IMR-90 (cell line): ENCODE data around the gene NOM1.

Source experiments
- BHLHE40 ChIP-seq: fragments of 150-350 bp; IDR thresholded peaks from 2 replicates; pipeline ENCODE4 v1.6.1; 2016; ENCODE audit warnings: mild to moderate bottlenecking, low read depth, low read length
- MXI1 ChIP-seq: IDR thresholded peaks from 2 replicates; pipeline ENCODE4 v1.6.1; 2012; ENCODE audit warnings: low read depth, mild to moderate bottlenecking, low read length, moderate library complexity, borderline replicate concordance
- NFE2L2 ChIP-seq: fragments of 150-350 bp; IDR thresholded peaks from 2 replicates; pipeline ENCODE4 v1.6.1; 2016; ENCODE audit warnings: low read depth, mild to moderate bottlenecking, low read length
- POLR2A ChIP-seq: IDR thresholded peaks from 2 replicates; pipeline ENCODE4 v1.6.1; 2012; ENCODE audit warnings: mild to moderate bottlenecking, low read depth, low read length
- RAD21 ChIP-seq: IDR thresholded peaks from 2 replicates; pipeline ENCODE4 v1.6.1; 2012; ENCODE audit warnings: low read length, improper control_type of control experiment
- RFX5 ChIP-seq: IDR thresholded peaks from 2 replicates; pipeline ENCODE4 v1.8.0; 2012; ENCODE audit warnings: low read depth, mild to moderate bottlenecking, low read length, moderate library complexity
- SMC3 ChIP-seq: fragments of 150-350 bp; IDR thresholded peaks from 2 replicates; pipeline ENCODE4 v1.6.1; 2016; ENCODE audit warnings: low read depth, mild to moderate bottlenecking, antibody characterized with exemption, low read length, moderate library complexity
- TF ChIP-seq, protein P1 (sequence below): conservative IDR thresholded peaks from 2 replicates; pipeline ENCODE4 v1.5.1; 2012; ENCODE audit warnings: mild to moderate bottlenecking, low read depth, low read length, improper control_type of control experiment
- TF ChIP-seq, protein P2 (sequence below): fragments of 150-350 bp; IDR thresholded peaks from 2 replicates; pipeline ENCODE4 v1.6.1; 2017; ENCODE audit warnings: mild to moderate bottlenecking, antibody characterized with exemption, low read length, low read depth

DNA sequence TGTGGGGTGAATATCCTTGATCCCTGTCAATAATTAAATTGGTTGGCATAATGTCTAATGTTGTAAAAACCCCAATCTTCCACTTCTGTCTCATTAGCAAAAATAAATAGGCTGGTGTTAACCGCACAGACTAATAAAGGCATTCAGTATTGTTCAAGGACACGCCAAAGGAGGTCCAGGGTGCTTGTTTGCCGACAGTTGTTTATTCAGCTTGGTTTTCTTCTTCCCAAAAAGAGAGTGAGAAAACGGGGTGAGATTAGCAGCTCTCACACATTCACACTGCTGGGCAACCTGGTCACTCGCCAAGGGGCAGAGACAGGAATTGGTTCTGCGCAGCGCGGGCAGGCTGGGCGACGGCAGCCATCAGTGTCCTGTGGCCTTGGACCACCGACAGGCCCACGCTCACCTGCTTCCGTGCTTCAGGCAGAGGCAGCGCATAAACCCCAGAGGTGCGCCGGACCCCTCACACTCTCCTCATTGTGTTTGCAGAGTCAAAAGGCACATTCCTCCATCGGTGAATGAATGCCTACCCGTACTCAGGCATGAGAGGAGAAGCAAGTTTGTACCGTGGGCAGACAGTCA, 30.3 kb upstream of the NOM1 start:
- TF ChIP-seq, protein P1, sequence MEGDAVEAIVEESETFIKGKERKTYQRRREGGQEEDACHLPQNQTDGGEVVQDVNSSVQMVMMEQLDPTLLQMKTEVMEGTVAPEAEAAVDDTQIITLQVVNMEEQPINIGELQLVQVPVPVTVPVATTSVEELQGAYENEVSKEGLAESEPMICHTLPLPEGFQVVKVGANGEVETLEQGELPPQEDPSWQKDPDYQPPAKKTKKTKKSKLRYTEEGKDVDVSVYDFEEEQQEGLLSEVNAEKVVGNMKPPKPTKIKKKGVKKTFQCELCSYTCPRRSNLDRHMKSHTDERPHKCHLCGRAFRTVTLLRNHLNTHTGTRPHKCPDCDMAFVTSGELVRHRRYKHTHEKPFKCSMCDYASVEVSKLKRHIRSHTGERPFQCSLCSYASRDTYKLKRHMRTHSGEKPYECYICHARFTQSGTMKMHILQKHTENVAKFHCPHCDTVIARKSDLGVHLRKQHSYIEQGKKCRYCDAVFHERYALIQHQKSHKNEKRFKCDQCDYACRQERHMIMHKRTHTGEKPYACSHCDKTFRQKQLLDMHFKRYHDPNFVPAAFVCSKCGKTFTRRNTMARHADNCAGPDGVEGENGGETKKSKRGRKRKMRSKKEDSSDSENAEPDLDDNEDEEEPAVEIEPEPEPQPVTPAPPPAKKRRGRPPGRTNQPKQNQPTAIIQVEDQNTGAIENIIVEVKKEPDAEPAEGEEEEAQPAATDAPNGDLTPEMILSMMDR = no peak
- TF ChIP-seq POLR2A = no peak
- no peak for TF ChIP-seq RAD21
- TF ChIP-seq NFE2L2 = no peak
- no peak for TF ChIP-seq SMC3
- TF ChIP-seq MXI1 = no peak
- TF ChIP-seq, protein P2, sequence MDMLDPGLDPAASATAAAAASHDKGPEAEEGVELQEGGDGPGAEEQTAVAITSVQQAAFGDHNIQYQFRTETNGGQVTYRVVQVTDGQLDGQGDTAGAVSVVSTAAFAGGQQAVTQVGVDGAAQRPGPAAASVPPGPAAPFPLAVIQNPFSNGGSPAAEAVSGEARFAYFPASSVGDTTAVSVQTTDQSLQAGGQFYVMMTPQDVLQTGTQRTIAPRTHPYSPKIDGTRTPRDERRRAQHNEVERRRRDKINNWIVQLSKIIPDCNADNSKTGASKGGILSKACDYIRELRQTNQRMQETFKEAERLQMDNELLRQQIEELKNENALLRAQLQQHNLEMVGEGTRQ = no peak
- no peak for TF ChIP-seq BHLHE40
- TF ChIP-seq RFX5 = no peak
